KMS-11 (cell line): ENCODE results near the gene CCDC27.

ENCODE experiments used
- H2AFZ ChIP-seq: fragments of 200-600 bp; sonication (generic); 2 replicates; pipeline ENCODE4 v1.6.1; 2016; ENCODE audit warnings: antibody characterized with exemption, mixed run types, low read depth
- H3K27ac ChIP-seq: fragments of 200-600 bp; sonication (generic); 2 replicates; pipeline ENCODE4 v1.6.1; 2016; ENCODE audit warnings: mild to moderate bottlenecking, mixed run types
- H3K27me3 ChIP-seq: fragments of 200-600 bp; sonication (generic); 2 replicates; pipeline ENCODE4 v1.6.1; 2017; ENCODE audit warnings: mild to moderate bottlenecking, low read depth, mixed run types, moderate library complexity; ENCODE audit not compliant: insufficient read depth
- H3K36me3 ChIP-seq: fragments of 200-600 bp; sonication (generic); 2 replicates; pipeline ENCODE4 v1.6.1; 2017; ENCODE audit warnings: mild to moderate bottlenecking, mixed run types; ENCODE audit not compliant: insufficient read depth
- H3K4me1 ChIP-seq: fragments of 200-600 bp; sonication (generic); 2 replicates; pipeline ENCODE4 v1.6.1; 2016; ENCODE audit warnings: mild to moderate bottlenecking, low read depth, mixed run types; ENCODE audit not compliant: poor library complexity, severe bottlenecking
- H3K4me2 ChIP-seq: fragments of 200-600 bp; sonication (generic); 2 replicates; pipeline ENCODE4 v1.7.0; 2016; ENCODE audit warnings: mild to moderate bottlenecking, mixed run types
- H3K4me3 ChIP-seq: fragments of 200-600 bp; sonication (generic); IDR thresholded peaks from 2 replicates; pipeline ENCODE4 v1.6.1; 2017; ENCODE audit warnings: low read depth, low read length, mixed read lengths; ENCODE audit not compliant: insufficient read depth
- H3K79me2 ChIP-seq: fragments of 200-600 bp; sonication (generic); 2 replicates; pipeline ENCODE4 v1.6.1; 2016; ENCODE audit warnings: low read depth, mixed run types; ENCODE audit not compliant: insufficient read depth
- H3K9ac ChIP-seq: fragments of 200-600 bp; sonication (generic); 2 replicates; pipeline ENCODE4 v1.6.1; 2016; ENCODE audit warnings: mild to moderate bottlenecking, mixed run types
- H4K20me1 ChIP-seq: fragments of 200-600 bp; sonication (generic); 2 replicates; pipeline ENCODE4 v1.6.1; 2016; ENCODE audit warnings: mild to moderate bottlenecking, mixed run types; ENCODE audit not compliant: insufficient read depth
- CTCF ChIP-seq: fragments of 200-600 bp; sonication (generic); conservative IDR thresholded peaks from 2 replicates; pipeline ENCODE4 v1.6.1; 2017; ENCODE audit warnings: low read depth, mild to moderate bottlenecking, antibody characterized with exemption, low read length, moderate library complexity, mixed read lengths

Gene CCDC27

GRCh38 chr1:3749512-3749911 is 2.7 kb upstream of the CCDC27 start:
- no peak overlapping the region for H3K9ac ChIP-seq
- no peak overlapping the region for H3K4me2 ChIP-seq
- no peak overlapping the region for H3K4me3 ChIP-seq
- H3K27ac ChIP-seq: no peak overlapping the region
- no peaks in the 10 kb centered on the region for H4K20me1 ChIP-seq
- H3K27me3 ChIP-seq: peaks cover 94% of the 10 kb centered on the region
- no peak for TF ChIP-seq CTCF
- no peak overlapping the region for H2AFZ ChIP-seq
- H3K4me1 ChIP-seq: no peaks in the 10 kb centered on the region
- H3K79me2 ChIP-seq: no peaks in the 10 kb centered on the region
- no peaks in the 10 kb centered on the region for H3K36me3 ChIP-seq

- H3K4me2 ChIP-seq: no peak overlapping the region
- no peaks in the 10 kb centered on the region for H3K4me1 ChIP-seq
- H3K79me2 ChIP-seq: no peaks in the 10 kb centered on the region
- no peak overlapping the region for H3K27ac ChIP-seq
- H3K4me3 ChIP-seq: no peak overlapping the region
- no peaks in the 10 kb centered on the region for H4K20me1 ChIP-seq
- H3K9ac ChIP-seq: no peak overlapping the region
- no peak for TF ChIP-seq CTCF
- H3K27me3 ChIP-seq: peaks cover 94% of the 10 kb centered on the region
- no peak overlapping the region for H2AFZ ChIP-seq
- no peaks in the 10 kb centered on the region for H3K36me3 ChIP-seq
Observed at GRCh38 chr1:3750741-3751140, 1.5 kb upstream of the CCDC27 start.

- no peak overlapping the region for H3K9ac ChIP-seq
- H3K4me2 ChIP-seq: no peak overlapping the region
- H3K27me3 ChIP-seq: peaks cover 97% of the 10 kb centered on the region
Observed at GRCh38 chr1:3753656-3754454, 1.6 kb downstream of the CCDC27 start.

GRCh38 chr1:3756394-3756793 is 4.1 kb downstream of the CCDC27 start:
- Histone ChIP-seq H3K4me3 (no peak overlapping the region), H3K4me2 (no peak overlapping the region), H4K20me1 (no peaks in the 10 kb centered on the region), H3K27ac (no peak overlapping the region), H3K36me3 (no peaks in the 10 kb centered on the region), H3K9ac (no peak overlapping the region), H3K27me3 (peaks cover 98% of the 10 kb centered on the region), H3K4me1 (no peaks in the 10 kb centered on the region), H3K79me2 (no peaks in the 10 kb centered on the region), H2AFZ (no peak overlapping the region)
- no peak for TF ChIP-seq CTCF

More at GRCh38 chr1:3753656-3754454, 1.6 kb downstream of the CCDC27 start:
- Histone ChIP-seq H2AFZ (no peak overlapping the region), H3K36me3 (no peaks in the 10 kb centered on the region), H3K79me2 (no peaks in the 10 kb centered on the region), H3K27ac (no peak overlapping the region), H3K4me1 (no peaks in the 10 kb centered on the region), H3K4me3 (no peak overlapping the region), H4K20me1 (no peaks in the 10 kb centered on the region)
- TF ChIP-seq CTCF: no peak
